Activated naive CD4-positive, alpha-beta T cell treated with anti-CD3 and anti-CD28 coated beads for 36 hours (primary cell): ENCODE measurements around the gene DPYSL5. TPM values are rescaled to one million over a fixed set of nuclear protein-coding genes. Genes with fewer than 3 reads are reported as not detected.

Experiments
- CTCF ChIA-PET: fragments of 350-600 bp; sonication (Branson Sonifier 250); formaldehyde crosslinking; loops from one replicate; lab custom pipeline; 2021; ENCODE audit warnings: antibody characterized with exemption; lab: Charles Lee
- DNase-seq: peaks from one replicate; pipeline ENCODE4 v3.0.0-alpha.2; 2020
- H3K27ac Mint-ChIP-seq: one replicate; pipeline ENCODE4 v1.8.0; 2021; ENCODE audit warnings: mild to moderate bottlenecking, mixed read lengths
- H3K27me3 Mint-ChIP-seq: one replicate; pipeline ENCODE4 v1.8.0; 2021; ENCODE audit warnings: low read depth, mixed read lengths
- H3K36me3 Mint-ChIP-seq: one replicate; pipeline ENCODE4 v1.8.0; 2021; ENCODE audit warnings: low read depth, mixed read lengths
- H3K4me1 Mint-ChIP-seq: one replicate; pipeline ENCODE4 v1.8.0; 2021; ENCODE audit warnings: low read depth, mixed read lengths
- H3K4me3 Mint-ChIP-seq: one replicate; pipeline ENCODE4 v1.8.0; 2021; ENCODE audit warnings: mild to moderate bottlenecking, moderate library complexity, mixed read lengths
- H3K9me3 Mint-ChIP-seq: one replicate; pipeline ENCODE4 v1.8.0; 2021; ENCODE audit warnings: mixed read lengths
- intact Hi-C: fragments of 100-400 bp; cut with micrococcal nuclease; formaldehyde crosslinking; loops from one replicate; pipeline ENCODE4 v1.15.1; 2023
- total RNA-seq, 2 experiments: library from RNA; stranded (reverse); gene quantifications; one replicate each; pipeline ENCODE4 v1.2.3, GENCODE V29; 2021

The DPYSL5 gene
- total RNA-seq, 2 experiments from 2014 or later: 0.07 TPM; not detected in 1

DNA sequence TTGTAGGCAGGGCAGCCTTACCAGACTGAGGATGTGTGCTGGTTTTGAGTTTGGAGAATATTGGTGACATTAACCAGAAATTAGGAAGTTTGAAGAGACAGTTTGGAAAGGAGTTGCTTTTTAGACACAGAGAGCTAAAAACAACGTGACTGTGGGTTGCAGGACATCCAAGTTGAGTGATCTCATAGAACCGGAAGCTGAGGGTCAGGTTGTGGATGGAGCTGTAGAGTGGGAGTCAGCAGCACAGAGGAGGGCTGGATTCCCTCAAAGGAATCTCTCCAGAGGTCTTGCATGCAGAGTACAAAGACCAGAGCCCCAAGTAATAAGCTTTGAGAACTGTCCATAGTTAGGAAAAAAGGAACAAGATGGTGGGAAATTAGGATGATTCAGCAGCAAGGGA, 131.8 kb downstream of the DPYSL5 start:
- H3K36me3 Mint-ChIP-seq: no peaks in the 10 kb centered on the region
- H3K4me3 Mint-ChIP-seq: no peak overlapping the region
- H3K27me3 Mint-ChIP-seq: no peaks in the 10 kb centered on the region
- no peak overlapping the region for H3K27ac Mint-ChIP-seq
- intact Hi-C loops: no loop called here
- H3K9me3 Mint-ChIP-seq: no peaks in the 10 kb centered on the region
- DNase-seq: no peak
- no peaks in the 10 kb centered on the region for H3K4me1 Mint-ChIP-seq
- CTCF ChIA-PET: interaction anchor here (1.1 kb wide), 1 partner anchor 8 kb away, joined by 3 read pairs; no protein-coding TSS in a partner anchor

GRCh38 chr2:26980971-26981370, 133.0 kb downstream of the DPYSL5 start:
- intact Hi-C loops: no loop called here
- Mint-ChIP-seq H3K4me1 (no peaks in the 10 kb centered on the region), H3K9me3 (no peaks in the 10 kb centered on the region), H3K36me3 (no peaks in the 10 kb centered on the region), H3K27ac (no peak overlapping the region), H3K27me3 (no peaks in the 10 kb centered on the region), H3K4me3 (no peak overlapping the region)
- no peak for DNase-seq
- CTCF ChIA-PET: interaction anchor here (0.6 to 1.2 kb wide), 2 partner anchors 14 to 24 kb away, joined by 3 to 4 read pairs; no protein-coding TSS in a partner anchor

DNA sequence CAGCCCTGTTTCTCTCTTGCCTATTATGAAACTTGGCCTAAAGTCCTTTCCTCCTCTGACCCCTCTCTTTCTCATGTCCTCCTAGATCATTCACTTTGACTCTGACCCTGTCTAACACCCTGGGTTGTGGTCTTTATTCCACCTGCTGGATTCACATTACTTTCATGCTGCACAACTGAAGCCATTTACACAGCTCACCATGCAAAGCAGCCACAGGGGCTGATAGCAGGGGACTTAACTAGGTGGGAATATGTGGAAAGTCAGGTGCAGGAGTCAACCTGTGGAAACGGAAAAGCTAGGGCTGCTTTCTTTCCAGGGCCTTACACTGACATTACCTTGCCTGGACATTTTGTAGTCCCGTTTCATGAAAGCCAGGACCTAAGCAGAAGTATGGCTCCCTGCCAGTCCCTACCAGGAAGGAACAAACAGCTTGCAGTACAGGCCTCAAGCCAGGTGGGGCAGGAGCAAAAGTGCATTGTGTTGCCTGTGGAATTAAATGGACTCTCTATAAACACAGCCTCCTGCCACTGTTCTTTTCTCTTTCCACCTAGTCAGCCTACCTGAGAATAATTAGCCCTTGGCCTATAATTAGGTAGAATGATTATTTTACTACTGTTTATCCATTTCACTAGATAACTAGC, 134.3 kb downstream of the DPYSL5 start:
- peak; percentile 38 for DNase-seq
- Mint-ChIP-seq H3K27ac (no peak overlapping the region), H3K4me1 (no peaks in the 10 kb centered on the region), H3K4me3 (no peak overlapping the region), H3K36me3 (no peaks in the 10 kb centered on the region), H3K27me3 (no peaks in the 10 kb centered on the region), H3K9me3 (no peaks in the 10 kb centered on the region)
- intact Hi-C loops: no loop called here
- CTCF ChIA-PET: interaction anchor here (0.8 to 1.8 kb wide), 4 partner anchors 19 to 44 kb away, joined by 3 to 6 read pairs (median 4); no protein-coding TSS in a partner anchor

DNA sequence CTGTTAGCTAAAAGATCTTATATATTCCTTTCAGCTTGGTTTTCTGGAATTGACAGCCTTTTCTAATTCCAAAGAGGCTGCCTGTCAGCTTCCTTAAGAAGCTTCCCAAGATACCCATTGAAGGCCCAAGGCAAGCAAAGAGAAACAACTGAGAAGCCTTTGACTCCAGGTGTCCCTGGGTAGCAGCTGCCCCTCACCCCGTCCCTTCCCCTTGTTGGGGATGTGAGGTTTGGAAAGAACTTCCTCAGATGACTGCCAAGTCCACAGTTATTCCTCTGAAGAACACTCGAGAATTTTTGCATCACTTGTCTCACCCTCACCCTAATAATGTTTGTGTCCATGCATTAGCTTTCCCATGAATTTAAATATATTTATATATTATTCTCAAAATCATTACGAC, 135.8 kb downstream of the DPYSL5 start:
- no peak overlapping the region for H3K4me3 Mint-ChIP-seq
- intact Hi-C loops: no loop called here

GRCh38 chr2:26985807-26986206, 137.9 kb downstream of the DPYSL5 start:
- CTCF ChIA-PET: interaction anchor here (1.0 kb wide), 1 partner anchor 31 kb away, joined by 3 read pairs; no protein-coding TSS in a partner anchor

More for the DNA sequence above, 135.8 kb downstream of the DPYSL5 start:
- Mint-ChIP-seq H3K4me1 (no peaks in the 10 kb centered on the region), H3K27me3 (no peaks in the 10 kb centered on the region), H3K36me3 (no peaks in the 10 kb centered on the region), H3K9me3 (no peaks in the 10 kb centered on the region), H3K27ac (no peak overlapping the region)
- CTCF ChIA-PET: interaction anchor here (1.0 to 1.3 kb wide), 3 partner anchors 9 to 138 kb away, joined by 3 to 4 read pairs (median 3); no protein-coding TSS in a partner anchor
- no peak for DNase-seq

GRCh38 chr2:26986576-26986975, 138.6 kb downstream of the DPYSL5 start:
- intact Hi-C loops: no loop called here
- Mint-ChIP-seq H3K4me3 (no peak overlapping the region), H3K9me3 (no peaks in the 10 kb centered on the region), H3K4me1 (no peaks in the 10 kb centered on the region), H3K27me3 (no peaks in the 10 kb centered on the region), H3K27ac (no peak overlapping the region), H3K36me3 (no peaks in the 10 kb centered on the region)
- no peak for DNase-seq
- CTCF ChIA-PET: interaction anchor here (0.6 kb wide), 1 partner anchor 44 kb away, joined by 3 read pairs; no protein-coding TSS in a partner anchor

More at GRCh38 chr2:26985807-26986206, 137.9 kb downstream of the DPYSL5 start:
- no peaks in the 10 kb centered on the region for H3K4me1 Mint-ChIP-seq
- no peak overlapping the region for H3K27ac Mint-ChIP-seq
- no peak overlapping the region for H3K4me3 Mint-ChIP-seq
- H3K27me3 Mint-ChIP-seq: no peaks in the 10 kb centered on the region
- H3K36me3 Mint-ChIP-seq: no peaks in the 10 kb centered on the region
- H3K9me3 Mint-ChIP-seq: no peaks in the 10 kb centered on the region
- intact Hi-C loops: no loop called here
- DNase-seq: no peak

GRCh38 chr2:26988058-26988860, 140.3 kb downstream of the DPYSL5 start:
- intact Hi-C loops: no loop called here
- no peak overlapping the region for H3K4me3 Mint-ChIP-seq
- H3K9me3 Mint-ChIP-seq: no peaks in the 10 kb centered on the region
- no peaks in the 10 kb centered on the region for H3K4me1 Mint-ChIP-seq
- H3K27ac Mint-ChIP-seq: no peak overlapping the region
- no peaks in the 10 kb centered on the region for H3K36me3 Mint-ChIP-seq
- DNase-seq: no peak
- H3K27me3 Mint-ChIP-seq: no peaks in the 10 kb centered on the region
- CTCF ChIA-PET: interaction anchor here (0.7 to 0.9 kb wide), 2 partner anchors 20 to 23 kb away, joined by 3 read pairs; no protein-coding TSS in a partner anchor

DNA sequence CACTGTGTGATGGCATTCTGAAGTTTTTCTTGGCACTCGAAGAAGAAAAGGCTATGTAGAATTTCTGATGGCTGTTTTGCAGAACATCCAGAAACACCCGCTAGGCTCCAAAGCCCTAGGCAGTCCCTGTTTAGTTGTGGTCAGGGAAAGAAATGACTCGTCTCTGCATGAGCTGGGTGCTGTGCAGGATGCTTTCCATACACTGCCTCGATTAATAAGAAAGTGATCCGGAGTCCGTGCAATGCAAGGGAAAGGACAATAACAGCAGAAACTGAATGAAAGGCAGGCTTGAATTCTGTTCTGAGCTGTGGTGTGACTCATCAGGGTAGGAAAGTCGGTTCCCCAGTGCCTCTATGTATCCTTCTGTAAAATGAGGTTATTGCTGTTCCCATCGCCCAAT, 141.2 kb downstream of the DPYSL5 start:
- Mint-ChIP-seq H3K4me3 (no peak overlapping the region), H3K9me3 (no peaks in the 10 kb centered on the region)

GRCh38 chr2:26991717-26992116, 143.8 kb downstream of the DPYSL5 start:
- H3K36me3 Mint-ChIP-seq: no peaks in the 10 kb centered on the region
- no peak overlapping the region for H3K27ac Mint-ChIP-seq
- intact Hi-C loops: no loop called here
- H3K4me1 Mint-ChIP-seq: no peaks in the 10 kb centered on the region
- H3K4me3 Mint-ChIP-seq: no peak overlapping the region
- CTCF ChIA-PET: interaction anchor here (0.6 kb wide), 1 partner anchor 94 kb away, joined by 6 read pairs; no protein-coding TSS in a partner anchor
- no peak for DNase-seq
- H3K27me3 Mint-ChIP-seq: no peaks in the 10 kb centered on the region
- no peaks in the 10 kb centered on the region for H3K9me3 Mint-ChIP-seq

More for the DNA sequence above, 141.2 kb downstream of the DPYSL5 start:
- CTCF ChIA-PET: no interaction called here
- Mint-ChIP-seq H3K36me3 (no peaks in the 10 kb centered on the region), H3K4me1 (no peaks in the 10 kb centered on the region), H3K27ac (no peak overlapping the region), H3K27me3 (no peaks in the 10 kb centered on the region)
- intact Hi-C loops: no loop called here
- no peak for DNase-seq

- Mint-ChIP-seq H3K36me3 (no peaks in the 10 kb centered on the region), H3K4me1 (no peaks in the 10 kb centered on the region), H3K4me3 (no peak overlapping the region), H3K27ac (no peak overlapping the region), H3K9me3 (no peaks in the 10 kb centered on the region), H3K27me3 (no peaks in the 10 kb centered on the region)
- intact Hi-C loops: no loop called here
- DNase-seq: no peak
- CTCF ChIA-PET: interaction anchor here (1.3 to 2.8 kb wide), 4 partner anchors 23 to 148 kb away, joined by 4 to 14 read pairs (median 6); no protein-coding TSS in a partner anchor
Measured at GRCh38 chr2:26993768-26994167, 145.8 kb downstream of the DPYSL5 start.

DNA sequence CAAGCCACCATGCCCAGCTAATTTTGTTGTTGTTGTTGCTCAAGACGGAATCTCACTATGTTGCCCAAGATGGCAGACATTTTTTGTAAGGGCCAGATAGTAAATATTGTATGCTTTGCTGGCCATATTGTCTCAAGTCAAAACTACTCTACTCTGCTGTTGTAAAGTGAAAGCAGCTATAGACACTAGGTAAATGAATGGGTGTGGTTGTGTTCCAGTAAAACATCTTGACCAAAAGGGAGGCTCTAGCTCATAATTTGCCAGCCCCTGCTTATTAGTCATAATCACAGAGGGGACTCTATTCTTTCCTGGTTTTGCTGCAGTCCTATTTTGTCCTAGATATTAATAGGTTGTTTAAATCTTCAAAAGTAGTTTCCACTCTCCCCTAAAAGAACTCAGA, 147.1 kb downstream of the DPYSL5 start:
- no peaks in the 10 kb centered on the region for H3K27me3 Mint-ChIP-seq
- H3K4me3 Mint-ChIP-seq: no peak overlapping the region
- H3K9me3 Mint-ChIP-seq: no peaks in the 10 kb centered on the region
- H3K36me3 Mint-ChIP-seq: no peaks in the 10 kb centered on the region
- no peak for DNase-seq
- intact Hi-C loops: no loop called here
- H3K4me1 Mint-ChIP-seq: no peaks in the 10 kb centered on the region
- CTCF ChIA-PET: interaction anchor here (0.6 to 2.8 kb wide), 4 partner anchors 21 to 605 kb away, joined by 3 to 14 read pairs (median 5); no protein-coding TSS in a partner anchor
- no peak overlapping the region for H3K27ac Mint-ChIP-seq

- Mint-ChIP-seq H3K36me3 (no peaks in the 10 kb centered on the region), H3K9me3 (no peaks in the 10 kb centered on the region), H3K27ac (no peak overlapping the region), H3K4me1 (no peaks in the 10 kb centered on the region), H3K27me3 (no peaks in the 10 kb centered on the region), H3K4me3 (no peak overlapping the region)
- CTCF ChIA-PET: interaction anchor here (0.6 kb wide), 1 partner anchor 17 kb away, joined by 3 read pairs; no protein-coding TSS in a partner anchor
- intact Hi-C loops: no loop called here
- DNase-seq: no peak
Measured at GRCh38 chr2:26997394-26997793, 149.5 kb downstream of the DPYSL5 start.
